Cortex of kidney (tissue), 1 donor: ENCODE data around the gene RNF41.
"Not testable (repeated sequence)": the region's sequence is repeated elsewhere in the genome, so short reads cannot be mapped to it uniquely, and the experiment has no call there.

Experiments used
- DNase-seq: peaks from one replicate; lab custom pipeline; 2025; lab: John Stamatoyannopoulos, UW

RNF41 gene

GRCh38 chr12:56165369-56165768, 56.4 kb downstream of the RNF41 start:
- DNase-seq, result no peak

DNA sequence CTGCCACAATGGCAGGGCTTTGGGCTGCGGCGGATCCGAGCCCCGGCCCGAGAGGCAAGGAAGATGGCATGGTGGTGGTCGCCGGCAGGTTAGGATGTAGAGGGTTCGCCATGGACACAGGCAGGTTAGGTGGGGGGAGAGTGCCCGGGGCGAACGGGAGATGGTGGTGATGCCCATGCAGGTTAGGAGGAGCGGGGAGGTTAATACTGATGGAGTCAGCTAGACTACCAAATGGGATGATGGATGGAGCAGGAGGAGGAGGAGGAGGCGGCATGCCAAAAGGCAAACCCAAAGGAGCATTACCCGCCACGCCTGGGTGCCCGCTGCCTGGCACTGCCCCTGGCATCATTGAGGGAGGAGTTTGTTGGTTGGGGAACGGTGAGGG, 57.4 kb downstream of the RNF41 start:
- no peak for DNase-seq

GRCh38 chr12:56163533-56164344, 58.0 kb downstream of the RNF41 start:
- DNase-seq, result no peak

DNA sequence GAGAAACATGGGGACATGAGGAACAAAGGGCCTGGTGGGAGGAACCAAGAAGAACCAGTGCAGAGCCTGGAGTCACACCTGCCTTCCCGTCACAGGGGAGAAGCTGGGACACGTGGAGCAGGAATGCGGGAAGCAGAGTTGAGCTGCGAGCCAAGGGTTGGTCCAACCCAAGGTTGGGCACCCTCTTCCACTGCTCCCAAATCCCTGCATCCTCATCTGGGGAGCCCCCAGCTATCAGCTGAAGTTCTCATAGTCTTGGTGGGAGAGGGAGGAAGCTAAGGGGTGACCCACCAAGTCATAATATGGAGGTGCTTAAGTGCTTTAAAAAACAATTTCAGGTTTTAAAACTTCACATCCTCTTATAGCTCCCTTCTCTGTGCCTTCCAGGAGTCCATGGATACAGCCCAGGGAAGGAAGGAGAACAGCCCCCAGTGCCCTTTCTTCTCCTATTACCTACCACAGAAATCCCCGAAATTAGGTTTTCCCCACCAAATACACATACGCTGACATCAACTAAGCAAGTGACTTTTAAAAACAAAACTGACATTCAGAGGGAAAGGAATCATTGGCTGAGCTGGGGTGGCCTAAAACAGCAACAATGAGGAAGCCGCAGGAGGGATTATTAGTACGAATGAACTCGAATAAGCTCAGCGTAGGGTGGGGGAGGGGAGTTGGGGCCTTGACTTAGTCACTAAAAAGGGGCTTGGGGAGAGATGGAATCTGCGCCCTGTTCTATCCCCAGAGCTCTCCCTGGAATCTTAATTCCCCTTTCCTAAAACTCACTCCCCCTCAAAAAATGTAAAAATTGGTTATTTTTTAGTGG, 59.0 kb downstream of the RNF41 start:
- no peak for DNase-seq

DNA sequence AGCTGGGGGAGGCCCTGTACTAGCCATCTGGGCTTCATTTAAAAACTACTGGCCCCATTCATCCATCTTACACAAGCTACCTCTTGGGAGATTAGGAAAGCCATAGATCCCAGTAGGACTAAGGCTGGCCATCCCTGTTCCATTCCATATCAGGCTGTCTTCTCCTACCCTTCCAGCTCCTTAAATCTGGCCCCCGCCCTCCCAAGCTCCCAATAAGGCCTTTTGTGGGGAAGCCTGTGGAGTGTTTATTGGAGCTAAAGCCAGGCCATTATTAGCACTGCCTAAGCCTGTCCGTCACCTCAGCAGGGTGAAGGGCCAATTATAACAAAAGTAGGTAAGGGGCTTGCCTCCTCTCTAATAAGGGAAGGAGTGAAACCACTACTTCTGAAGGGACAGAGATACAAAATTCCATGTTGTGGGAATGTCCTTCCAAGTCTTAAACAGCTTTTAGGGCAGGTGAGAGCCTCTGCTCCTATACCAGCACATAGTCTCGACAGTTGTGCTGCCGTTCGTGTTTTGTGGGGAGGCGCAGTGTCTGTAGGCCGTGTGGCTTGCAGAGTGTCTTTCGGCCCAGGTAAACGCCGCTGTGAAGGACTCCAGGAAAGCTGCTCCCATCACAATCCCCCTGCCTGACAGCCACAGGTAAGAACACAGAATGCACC, 59.9 kb downstream of the RNF41 start:
- DNase-seq, result no peak

GRCh38 chr12:56160894-56161689, 60.6 kb downstream of the RNF41 start:
- DNase-seq, result no peak

DNA sequence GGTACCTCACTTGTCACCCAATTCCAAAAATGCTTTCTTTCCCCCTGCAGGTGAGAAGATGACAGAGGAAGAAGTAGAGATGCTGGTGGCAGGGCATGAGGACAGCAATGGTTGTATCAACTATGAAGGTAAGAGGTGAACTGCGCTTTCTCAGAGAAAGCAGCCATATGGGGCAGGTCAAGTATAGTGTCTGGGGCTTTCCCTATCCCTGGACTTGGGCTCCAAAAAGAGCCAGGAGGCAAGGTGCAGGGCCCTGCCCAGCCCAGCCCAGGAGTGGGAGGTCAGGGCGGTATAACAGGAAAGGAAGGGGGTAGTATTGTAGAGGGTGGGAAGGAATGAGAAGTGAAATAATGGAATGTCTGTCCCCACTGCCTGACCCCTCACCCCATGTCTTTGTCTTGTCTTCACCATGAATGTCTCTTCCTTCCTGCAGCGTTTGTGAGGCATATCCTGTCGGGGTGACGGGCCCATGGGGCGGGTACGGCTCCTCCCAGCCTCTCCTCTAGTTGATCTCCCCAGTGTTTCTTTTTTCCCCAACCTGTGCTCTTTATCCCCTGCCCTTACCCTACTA, 61.4 kb downstream of the RNF41 start:
- no peak for DNase-seq

DNA sequence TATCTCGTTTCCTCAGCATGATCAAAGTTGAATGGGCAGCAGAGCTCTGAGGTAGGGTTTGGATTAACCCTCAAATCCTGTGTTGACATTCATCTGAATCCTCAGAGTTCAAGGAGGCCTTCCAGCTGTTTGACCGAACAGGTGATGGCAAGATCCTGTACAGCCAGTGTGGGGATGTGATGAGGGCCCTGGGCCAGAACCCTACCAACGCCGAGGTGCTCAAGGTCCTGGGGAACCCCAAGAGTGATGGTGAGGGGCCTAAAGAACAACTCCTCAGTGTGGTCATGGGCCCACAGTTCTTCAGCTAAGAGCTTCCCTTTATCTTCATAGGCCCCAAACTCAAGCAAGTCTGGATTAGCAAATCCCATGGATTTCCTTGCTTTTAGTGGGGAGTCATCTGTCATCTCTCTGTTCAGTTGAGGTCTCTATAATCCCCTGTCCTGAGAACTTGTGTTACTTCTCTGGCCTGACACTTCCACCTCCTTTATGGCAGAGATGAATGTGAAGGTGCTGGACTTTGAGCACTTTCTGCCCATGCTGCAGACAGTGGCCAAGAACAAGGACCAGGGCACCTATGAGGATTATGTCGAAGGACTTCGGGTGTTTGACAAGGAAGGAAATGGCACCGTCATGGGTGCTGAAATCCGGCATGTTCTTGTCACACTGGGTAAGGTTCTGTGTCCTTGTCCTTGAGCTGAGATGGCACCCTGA, 62.1 kb downstream of the RNF41 start:
- no peak for DNase-seq

DNA sequence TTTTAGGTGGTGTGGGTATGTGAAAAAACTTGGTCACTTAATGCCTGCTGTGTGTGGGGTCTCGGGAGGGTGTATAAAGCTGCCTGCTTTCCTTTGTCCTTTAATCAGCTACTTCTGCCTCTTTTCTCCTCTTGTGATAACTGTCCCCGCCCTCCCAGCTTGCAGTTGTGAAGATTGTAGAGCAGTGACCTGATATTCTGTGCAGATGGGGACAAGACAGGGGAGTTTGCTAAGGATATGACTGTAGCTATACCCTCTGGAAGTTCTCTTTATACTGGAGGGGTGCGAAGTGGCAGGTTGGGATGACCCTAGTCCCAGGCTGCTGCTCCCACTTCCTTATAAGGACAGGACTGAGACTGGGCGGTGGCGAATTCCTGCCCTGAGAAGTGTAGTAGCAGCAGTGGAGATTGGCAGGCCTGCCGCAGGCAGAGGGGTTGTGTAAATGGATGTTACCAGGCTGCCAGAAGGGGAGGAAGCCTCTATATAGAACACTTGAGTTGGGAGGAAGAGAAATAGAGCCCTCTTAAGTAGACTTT, 62.7 kb downstream of the RNF41 start:
- DNase-seq, result no peak

GRCh38 chr12:56158029-56158925, 63.4 kb downstream of the RNF41 start, which contains the start of gene MYL6:
Gene MYL6, plus strand, starts transcription at chr12:56158359. Its CDS starts 43 bp downstream, at chr12:56158402.
- no peak for DNase-seq

DNA sequence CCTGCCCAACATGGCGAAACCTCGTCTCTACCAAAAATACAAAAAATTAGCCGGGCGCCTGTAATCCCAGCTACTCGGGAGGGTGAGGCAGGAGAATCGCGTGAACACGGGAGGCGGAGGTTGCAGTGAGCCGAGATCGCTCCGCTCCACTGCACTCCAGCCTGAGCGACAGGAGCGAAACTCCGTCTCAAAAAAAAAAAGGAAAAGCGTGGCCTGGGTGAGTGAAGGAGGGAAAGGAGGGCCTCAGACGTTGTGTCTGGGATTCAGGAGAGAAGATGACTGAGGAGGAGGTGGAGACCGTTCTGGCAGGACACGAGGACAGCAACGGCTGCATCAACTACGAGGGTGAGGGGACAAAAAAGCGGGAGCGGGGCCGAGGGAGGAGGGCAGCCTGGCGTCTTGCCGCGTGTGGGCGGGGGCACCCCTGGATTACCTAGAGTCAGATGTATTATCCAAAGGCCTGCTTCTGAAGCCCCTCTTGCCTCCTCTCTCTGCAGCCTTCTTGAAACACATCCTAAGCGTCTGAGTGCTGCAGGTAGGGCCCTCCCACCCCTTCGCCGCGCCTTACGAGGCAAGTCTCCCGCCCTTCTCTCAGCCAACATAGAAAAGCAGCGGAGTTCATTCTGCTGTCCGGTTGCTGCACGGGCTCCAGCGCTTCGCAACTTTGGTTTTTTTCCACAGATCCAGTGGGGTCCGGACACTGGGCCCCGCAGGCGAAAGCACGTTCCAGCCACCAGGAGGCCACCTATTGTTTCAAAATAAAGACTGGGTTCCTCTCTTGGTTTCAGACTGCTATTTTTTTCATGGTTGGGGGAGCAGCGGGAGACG, 64.3 kb downstream of the RNF41 start:
- no peak for DNase-seq

DNA sequence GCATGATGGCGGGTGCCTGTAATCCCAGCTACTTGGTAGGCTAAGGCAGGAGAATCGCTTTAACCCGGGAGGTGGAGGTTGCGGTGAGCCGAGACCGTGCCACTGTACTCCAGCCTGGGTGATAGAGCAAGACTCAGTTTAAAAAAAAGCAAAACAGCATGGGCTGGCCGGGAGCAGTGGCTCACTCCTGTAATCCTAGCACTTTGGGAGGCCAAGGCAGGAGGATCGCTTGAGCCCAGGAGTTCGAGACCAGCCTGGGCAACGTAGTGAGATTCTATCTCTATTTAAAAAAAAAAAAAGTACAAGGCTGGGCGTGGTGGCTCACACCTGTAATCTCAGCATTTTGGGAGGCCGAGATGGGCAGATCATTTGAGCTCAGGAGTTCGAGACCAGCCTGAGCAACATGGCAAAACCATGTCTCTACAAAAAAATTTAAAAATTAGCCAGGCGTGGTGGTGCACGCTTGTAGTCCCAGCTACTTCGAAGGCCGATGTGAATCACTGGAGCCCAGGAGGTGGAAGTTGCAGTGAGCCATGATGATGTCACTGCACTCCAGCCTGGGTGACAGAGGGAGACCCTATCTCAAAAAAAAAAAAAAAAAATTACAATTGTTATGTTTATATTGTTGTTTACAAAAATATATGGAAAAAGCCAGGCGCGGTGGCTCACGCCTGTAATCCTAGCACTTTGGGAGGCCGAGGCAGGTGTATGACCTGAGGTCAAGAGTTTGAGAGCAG, 65.1 kb downstream of the RNF41 start:
- DNase-seq, result not testable (repeated sequence)

DNA sequence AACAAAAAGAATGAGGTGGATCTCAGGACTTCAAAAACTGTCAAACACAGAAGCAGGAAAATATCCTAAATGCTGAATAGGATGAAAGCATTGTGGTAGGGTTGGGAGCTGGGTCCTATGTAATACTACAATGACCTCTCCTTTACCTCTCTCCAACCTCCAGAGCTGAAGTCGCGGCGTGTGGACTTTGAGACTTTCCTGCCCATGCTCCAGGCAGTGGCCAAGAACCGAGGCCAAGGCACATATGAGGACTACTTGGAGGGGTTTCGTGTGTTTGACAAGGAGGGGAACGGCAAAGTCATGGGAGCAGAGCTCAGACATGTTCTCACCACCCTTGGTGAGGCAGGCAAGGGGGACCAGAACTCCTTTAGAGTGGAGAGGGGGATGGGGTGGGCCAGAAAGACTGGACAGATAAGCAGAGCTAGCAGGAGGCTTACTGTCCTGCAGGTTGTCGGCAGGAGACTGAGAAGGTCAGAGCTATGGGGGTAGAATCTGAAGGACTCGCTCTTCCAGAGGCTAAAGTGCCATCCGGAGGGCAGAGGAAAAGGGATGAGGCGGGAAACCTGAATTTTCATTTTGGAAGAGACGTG, 66.4 kb downstream of the RNF41 start:
- no peak for DNase-seq

DNA sequence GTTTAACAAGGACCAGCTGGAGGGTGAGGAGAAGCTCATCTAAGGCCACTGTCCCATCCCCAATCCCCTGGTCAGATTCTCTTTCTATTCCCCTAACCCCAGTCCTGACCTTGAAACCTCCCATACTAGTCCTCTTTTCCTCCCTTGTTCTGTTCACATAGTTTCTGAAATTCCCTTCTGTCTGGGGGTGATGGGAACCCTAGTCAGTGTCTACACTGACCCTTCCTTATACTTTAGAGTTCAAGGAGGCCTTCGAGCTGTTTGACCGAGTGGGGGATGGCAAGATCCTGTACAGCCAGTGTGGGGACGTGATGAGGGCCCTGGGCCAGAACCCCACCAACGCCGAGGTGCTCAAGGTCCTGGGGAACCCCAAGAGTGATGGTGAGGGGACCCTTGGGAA, 66.9 kb downstream of the RNF41 start:
- no peak for DNase-seq

DNA sequence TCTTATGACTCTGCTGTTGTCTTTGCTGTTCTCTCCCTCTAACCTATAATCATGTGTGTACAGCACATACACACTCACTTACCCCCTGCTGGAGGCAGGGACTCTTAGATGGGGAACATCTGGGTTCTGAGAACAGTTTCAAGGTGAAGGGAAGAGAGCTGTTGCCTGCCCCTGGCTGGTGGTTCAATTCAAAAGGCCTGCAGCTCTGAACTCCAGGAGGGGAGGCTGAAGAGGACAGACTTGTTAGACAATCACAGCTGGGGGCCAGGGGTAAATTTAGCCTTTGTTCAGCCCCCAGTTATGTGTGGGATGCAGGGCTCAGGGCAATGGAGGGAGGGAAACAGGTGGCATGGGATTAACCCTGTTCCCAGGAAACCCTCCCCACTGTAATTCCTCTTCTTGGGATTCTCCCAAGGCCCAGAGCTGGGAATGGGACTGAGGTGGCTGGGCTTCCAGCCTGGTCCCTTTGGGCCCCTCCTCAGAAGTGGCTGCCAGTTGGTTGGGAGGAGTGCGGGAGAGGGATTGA, 67.4 kb downstream of the RNF41 start:
- no peak for DNase-seq

DNA sequence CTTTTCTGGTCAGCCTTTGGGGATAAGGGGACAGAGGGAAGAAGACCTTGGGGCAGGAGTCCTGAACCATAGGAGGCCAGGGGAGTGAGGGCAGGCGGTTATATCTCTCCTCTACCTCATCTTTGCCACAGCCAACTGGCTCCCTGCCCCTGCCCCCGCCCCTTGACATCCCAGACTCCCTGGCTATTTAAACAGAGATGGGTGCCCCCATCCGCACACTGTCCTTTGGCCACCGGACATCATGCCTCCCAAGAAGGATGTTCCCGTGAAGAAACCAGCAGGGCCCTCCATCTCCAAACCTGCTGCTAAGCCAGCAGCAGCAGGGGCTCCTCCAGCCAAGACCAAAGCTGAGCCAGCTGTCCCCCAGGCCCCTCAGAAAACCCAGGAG, 68.0 kb downstream of the RNF41 start:
- DNase-seq, result no peak
